ENCODE results near the gene ZNF688.

GRCh38 chr16:30555315-30556124 is 16.0 kb downstream of the ZNF688 start:
- TF ChIP-seq CTCF (IDR thresholded peaks at IDR 0.05; ENCODE audit: poor library complexity) (no peak), EZH2phosphoT487 (IDR thresholded peaks at IDR 0.05; ENCODE audit: low read depth, severe bottlenecking, unreplicated experiment) (no peak), EZH2 (IDR thresholded peaks at IDR 0.05; ENCODE audit: borderline replicate concordance) (no peak)
